ENCODE data around the gene CDK7.

- TF ChIP-seq CTCF (IDR thresholded peaks at IDR 0.05) (no peak), POLR2AphosphoS5 (IDR thresholded peaks at IDR 0.05) (no peak), POLR2A (IDR thresholded peaks at IDR 0.05; ENCODE audit: low read depth) (no peak), EP300 (IDR thresholded peaks at IDR 0.05) (no peak)
Observed at GRCh38 chr5:69252437-69252836, 17.8 kb downstream of the CDK7 start.
